ENCODE data around the gene CYTH3.
A peak's percentile ranks its signal among the peaks of the same experiment; 100 is the strongest.
"Not testable (repeated sequence)": the region's sequence is repeated elsewhere in the genome, so short reads cannot be mapped to it uniquely, and the experiment has no call there.

Gene CYTH3, protein sequence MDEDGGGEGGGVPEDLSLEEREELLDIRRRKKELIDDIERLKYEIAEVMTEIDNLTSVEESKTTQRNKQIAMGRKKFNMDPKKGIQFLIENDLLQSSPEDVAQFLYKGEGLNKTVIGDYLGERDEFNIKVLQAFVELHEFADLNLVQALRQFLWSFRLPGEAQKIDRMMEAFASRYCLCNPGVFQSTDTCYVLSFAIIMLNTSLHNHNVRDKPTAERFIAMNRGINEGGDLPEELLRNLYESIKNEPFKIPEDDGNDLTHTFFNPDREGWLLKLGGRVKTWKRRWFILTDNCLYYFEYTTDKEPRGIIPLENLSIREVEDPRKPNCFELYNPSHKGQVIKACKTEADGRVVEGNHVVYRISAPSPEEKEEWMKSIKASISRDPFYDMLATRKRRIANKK

DNA sequence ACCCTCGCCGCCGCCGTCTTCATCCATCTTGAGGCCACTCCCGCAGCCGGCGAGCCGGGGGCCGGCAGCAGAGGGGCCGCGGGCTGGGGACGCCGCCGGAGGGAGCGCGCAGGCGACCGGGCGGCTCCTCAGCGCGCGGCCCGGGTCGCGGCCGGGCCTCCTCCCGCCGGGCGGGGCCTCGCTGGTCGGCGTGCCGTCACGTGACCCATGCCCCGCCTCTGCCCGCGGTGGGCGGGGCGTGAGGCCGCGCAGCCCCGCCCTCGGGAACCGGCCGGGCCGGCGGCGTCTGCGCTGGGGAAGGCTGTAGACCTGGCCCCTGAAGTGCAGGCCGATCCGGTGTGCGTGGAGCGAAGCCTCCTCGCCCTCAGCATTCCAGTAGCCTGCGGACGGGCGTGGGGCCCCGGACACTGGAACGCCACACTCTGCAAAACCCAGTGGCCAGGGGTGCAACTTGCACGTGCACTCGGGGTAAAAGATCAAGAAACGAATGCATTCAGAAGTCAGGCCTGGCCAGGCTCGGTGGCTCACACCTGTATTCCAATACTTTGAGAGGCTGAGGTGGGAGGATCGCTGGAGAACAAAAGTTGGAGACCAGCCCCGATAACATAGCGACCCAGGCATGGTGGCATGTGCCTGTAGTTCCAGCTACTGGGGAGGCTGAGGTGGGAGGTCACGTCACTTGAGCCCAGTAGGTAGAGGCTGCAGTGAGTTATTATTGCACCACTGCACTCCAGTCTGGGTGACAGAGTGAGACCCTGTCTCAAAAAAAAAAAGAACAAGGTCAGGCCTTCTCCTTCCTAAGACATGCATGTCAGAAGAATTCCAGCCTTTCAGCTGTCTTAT lies at the start of gene CYTH3:
Gene CYTH3, minus strand, starts transcription at position 144 of the 843 bp plus-strand sequence. Its CDS starts 117 bp downstream, at position 27.
- peak; percentile 34 for DNase-seq (ENCODE audit: low read depth)
- H3K4me3 ChIP-seq (ENCODE audit: low read depth, low read length) = peak within 1 kb of the TSS; percentile 93

DNA sequence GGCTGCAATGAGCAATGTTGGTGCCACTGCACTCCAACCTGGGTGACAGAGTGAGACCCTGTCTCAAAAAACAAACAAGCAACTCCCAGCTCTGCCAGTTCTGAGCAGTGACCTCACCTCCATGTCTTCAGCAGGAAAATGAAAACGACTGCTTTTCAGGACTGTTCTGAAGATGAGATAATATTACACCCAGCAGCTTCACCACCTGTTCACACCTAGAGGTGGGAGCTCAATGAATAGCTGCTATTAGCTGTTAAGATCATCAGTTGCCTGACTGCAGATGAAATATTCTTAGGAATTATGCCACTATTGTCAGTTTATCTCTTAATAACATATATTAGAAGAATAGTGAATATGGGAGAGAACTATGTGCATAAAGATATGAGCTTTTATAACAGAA lies 48.4 kb upstream of the CYTH3 start:
- no peak overlapping the region for H3K4me3 ChIP-seq (ENCODE audit: low read depth, low read length)
- no peak for DNase-seq (ENCODE audit: low read depth)

DNA sequence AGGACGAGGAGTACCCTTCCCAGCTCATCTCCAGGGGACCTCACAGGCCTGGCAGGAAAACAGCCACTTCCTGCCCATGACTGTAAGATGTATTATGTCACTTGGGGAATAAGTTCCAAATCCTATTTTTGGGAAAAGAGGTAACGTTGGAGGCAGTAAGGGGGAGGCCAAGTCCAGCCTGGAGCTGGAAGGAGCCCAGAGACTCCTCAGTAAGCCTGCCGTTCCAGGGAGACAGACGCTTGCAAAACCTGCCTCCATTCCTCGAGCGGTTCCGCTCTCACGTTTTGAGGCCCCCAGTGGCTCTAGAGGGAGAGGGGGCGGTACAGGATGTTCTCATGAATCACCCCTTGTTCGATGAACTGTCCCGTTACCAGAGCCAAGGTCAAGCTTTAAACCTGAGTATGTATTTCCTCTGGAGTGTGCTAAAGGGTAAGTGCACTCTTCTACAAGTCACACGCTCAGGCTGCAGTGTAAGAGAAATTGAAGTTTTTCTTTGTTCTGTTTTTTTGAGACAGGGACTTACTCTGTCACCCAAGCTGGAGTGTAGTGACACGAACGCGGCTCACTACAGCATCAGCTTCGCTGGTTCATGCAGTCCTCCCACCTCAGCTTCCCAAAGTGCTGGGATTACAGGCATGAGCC lies 45.5 kb upstream of the CYTH3 start:
- peak; percentile 97 for DNase-seq (ENCODE audit: low read depth)
- H3K4me3 ChIP-seq (ENCODE audit: low read depth, low read length) = no peak overlapping the region

DNA sequence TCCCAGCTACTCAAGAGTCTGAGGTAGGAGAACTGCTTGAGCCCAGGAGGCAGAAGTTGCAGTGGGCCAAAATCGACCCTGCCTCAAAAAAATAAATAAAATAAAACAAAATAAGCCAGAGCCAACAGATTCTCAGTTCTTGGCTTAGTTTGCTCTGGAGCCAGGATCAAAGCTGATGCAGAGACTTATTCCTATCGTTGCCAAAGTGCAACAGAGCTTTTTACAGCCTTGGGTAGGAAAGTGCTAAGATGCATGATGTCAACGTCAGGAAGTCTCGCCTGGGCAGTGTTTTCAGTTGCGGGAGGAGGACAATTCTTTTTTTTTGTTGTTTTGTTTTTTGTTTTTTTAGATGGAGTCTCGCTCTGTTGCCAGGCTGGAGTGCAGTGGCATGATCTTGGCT lies 43.8 kb upstream of the CYTH3 start:
- no peak for DNase-seq (ENCODE audit: low read depth)
- no peak overlapping the region for H3K4me3 ChIP-seq (ENCODE audit: low read depth, low read length)

DNA sequence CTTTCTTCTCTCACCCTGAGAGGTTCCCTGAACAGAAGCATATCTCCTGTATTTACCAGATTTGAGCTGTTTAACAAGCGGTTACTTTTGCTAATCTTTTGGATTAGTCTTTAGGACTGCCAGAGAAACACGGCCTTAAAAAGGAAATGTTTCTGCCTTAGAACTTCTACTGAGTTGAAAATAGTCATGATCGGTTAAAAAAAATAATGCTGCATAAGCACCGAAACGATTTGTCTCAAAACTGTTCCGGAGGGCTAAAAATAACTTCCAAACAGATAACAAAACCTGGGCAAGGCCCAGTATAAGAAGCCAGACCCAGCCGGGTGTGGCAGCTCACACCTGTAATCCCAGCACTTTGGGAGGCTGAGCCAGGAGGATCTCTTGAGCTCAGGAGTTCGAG lies 43.3 kb upstream of the CYTH3 start:
- no peak for DNase-seq (ENCODE audit: low read depth)
- H3K4me3 ChIP-seq (ENCODE audit: low read depth, low read length) = no peak overlapping the region

DNA sequence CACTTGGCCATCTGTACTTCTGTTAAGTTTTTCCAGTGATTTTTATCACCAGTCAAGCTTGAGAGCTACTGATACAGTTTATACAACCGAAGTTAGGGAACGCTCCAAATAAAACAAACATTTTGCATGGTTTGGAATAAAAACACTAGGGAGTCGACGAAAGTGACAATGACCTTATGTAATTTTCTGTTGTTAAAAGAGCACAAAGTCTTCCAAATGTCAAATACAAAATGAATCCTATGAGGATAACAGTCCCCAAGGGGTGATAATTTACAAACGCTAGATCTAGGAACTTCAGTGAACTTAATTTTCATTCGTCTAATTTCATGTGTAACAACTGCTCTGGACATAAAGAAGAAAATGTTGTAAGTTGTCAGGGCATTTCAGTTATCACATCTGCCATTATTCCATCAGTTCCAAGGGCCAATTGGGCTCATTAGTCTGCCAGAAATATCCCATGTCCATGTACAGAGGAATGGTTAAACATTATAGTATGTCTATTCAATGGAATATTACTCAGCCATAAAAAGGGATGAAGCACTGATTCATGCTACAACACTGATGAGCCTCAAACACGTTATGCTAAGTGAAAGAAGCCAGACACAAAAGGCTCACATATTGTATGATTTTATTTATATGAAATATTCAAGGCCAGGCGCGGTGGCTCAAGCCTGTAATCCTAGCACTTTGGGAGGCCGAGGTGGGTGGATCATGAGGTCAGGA lies 38.0 kb upstream of the CYTH3 start:
- no peak overlapping the region for H3K4me3 ChIP-seq (ENCODE audit: low read depth, low read length)
- no peak for DNase-seq (ENCODE audit: low read depth)

DNA sequence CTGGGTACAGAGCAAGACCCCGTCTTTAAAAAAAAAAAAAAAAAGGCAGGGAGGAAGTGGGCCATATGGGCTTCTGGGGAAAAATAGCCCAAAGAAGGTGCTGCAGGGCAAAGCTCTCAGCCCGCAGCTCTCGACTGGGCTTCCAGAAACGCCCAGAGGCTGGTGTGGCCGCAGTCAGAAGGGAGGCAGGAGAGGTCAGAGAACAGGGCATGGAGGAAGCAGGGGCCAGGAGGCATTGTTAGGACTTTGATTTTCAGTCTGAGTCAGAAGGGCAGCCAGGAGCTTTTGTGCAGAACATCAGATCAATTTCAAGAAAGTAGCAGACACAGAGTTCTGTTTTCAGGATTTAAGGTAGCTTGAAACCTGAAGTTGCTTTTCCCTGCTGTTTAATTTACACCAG lies 35.3 kb upstream of the CYTH3 start:
- DNase-seq (ENCODE audit: low read depth) = no peak
- H3K4me3 ChIP-seq (ENCODE audit: low read depth, low read length) = no peak overlapping the region

DNA sequence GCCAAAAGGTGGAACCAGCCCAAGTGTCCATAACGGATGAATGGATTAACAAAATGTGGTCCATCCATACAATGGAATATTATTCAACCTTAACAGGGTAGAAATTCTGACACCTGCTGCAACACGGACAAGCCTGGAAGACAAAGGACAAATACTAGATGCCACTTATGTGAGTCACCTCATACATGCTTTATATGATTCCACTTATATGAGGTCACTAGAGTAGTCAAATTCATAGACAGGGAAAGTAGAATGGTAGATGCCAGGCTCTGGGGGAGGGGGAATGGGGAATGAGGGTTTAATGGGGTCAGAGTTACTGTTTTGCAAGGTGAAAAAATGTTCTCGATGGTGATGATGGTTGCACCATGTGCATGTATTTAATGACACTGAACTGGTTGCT lies 34.0 kb upstream of the CYTH3 start:
- peak; percentile 32 for DNase-seq (ENCODE audit: low read depth)
- H3K4me3 ChIP-seq (ENCODE audit: low read depth, low read length) = no peak overlapping the region

DNA sequence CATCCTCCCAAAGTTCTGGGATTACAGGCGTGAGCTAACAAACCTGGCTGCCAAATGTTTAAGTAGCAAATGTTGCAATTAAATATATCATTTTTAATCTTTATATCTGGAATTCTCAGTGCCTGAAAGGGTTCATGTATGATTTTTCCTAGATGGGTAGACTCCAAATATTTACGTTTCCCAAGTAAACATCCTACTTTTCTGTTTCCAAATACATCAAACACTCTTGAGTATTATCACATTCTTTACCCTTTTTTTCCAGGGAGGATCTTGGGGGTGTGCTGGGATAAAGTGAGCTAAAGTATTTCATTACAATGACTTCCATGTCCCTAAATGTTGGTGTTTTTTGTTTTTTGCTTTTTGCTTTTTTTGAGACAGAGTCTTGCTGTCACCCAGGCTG lies 32.9 kb upstream of the CYTH3 start:
- no peak overlapping the region for H3K4me3 ChIP-seq (ENCODE audit: low read depth, low read length)
- no peak for DNase-seq (ENCODE audit: low read depth)

DNA sequence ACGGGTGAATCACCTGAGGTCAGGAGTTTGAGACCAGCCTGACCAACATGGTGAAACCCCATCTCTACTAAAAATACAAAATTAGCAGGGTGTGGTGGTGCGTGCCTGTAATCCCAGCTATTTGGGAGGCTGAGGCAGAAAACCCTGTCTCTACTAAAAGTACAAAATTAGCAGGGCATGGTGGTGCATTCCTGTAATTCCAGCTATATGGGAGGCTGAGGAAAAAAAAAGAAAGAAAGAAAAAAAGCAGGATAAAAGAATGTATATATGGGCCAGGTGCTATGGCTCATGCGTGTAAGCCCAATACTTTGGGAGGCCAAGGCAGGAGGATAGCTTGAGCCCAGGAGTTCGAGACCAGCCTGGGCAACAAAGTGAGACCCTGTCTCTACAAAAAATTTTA lies 29.0 kb upstream of the CYTH3 start:
- DNase-seq (ENCODE audit: low read depth); H3K4me3 ChIP-seq (ENCODE audit: low read depth, low read length): not testable (repeated sequence)

DNA sequence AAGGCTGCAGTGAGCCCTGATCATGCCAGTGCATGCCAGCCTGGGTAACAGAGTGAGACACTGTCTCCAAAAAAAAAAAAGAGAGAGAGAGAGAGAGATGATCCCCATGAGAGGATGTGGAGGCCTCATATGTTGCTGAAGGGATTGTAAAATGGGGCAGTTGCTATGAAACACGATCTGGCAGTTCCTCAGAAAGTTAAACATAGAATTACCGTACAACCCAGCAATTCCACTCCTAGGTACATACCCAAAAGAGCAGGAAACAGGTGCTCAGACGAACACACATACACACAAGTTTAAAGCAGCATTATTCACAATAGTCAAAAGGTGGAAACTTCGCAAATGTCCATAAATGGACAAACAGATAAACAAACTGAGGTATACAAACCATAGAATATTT lies 27.4 kb upstream of the CYTH3 start:
- H3K4me3 ChIP-seq (ENCODE audit: low read depth, low read length) = no peak overlapping the region
- DNase-seq (ENCODE audit: low read depth) = no peak

DNA sequence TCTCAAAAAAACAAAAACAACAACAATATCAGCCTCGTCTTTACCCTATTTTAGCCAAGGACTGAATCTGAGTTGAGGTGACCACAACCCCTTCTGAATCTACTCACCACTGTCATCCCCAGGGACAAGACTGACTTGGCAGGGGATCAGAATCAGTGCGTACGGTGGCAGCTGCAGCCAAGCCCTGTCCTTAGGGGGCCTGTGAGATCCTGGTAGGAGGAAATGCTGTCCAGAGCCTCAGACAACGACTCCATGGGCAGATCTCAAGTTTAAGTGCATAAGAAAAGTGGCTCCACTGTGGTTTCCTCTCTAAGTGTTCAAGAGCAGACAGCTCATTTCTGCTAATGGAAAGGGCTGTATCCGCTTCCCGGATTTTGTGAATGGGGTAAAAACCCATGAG lies 22.4 kb upstream of the CYTH3 start:
- DNase-seq (ENCODE audit: low read depth) = peak; percentile 71
- H3K4me3 ChIP-seq (ENCODE audit: low read depth, low read length) = no peak overlapping the region

DNA sequence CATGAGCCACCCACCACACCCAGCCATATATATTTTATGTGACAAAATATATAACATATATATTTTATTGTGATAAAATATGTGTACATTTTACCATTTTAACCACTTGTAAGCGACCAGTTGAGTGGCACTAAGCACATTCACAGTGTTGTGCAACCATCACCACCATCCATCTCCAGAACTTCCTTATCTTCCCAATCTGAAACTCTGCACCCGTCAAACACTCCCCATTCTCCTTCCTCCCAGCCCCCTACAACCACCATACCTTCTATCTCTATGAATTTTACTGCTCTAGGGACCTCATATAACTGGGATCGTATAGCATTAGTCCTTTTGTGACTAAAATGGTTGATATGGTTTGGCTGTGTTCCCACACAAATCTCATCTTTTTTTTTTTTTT lies 20.8 kb upstream of the CYTH3 start:
- no peak for DNase-seq (ENCODE audit: low read depth)
- no peak overlapping the region for H3K4me3 ChIP-seq (ENCODE audit: low read depth, low read length)

DNA sequence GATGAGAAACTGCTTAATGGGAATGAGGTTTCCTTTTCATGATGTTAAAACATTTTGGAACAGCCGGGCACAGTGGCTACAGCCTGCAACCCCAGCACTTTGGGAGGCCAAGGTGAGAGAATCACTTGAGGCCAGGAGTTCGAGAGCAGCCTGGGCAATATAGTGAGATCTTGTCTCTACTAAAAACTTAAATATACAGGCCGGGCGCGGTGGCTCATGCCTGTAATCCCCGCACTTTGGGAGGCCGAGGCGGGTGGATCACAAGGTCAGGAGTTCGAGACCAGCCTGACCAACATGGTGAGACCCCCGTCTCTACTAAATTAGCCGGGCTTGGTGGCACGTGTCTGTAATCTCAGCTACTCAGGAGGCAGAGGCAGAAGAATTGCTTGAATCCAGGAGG lies 19.5 kb upstream of the CYTH3 start:
- not testable (repeated sequence) for H3K4me3 ChIP-seq (ENCODE audit: low read depth, low read length); DNase-seq (ENCODE audit: low read depth)

DNA sequence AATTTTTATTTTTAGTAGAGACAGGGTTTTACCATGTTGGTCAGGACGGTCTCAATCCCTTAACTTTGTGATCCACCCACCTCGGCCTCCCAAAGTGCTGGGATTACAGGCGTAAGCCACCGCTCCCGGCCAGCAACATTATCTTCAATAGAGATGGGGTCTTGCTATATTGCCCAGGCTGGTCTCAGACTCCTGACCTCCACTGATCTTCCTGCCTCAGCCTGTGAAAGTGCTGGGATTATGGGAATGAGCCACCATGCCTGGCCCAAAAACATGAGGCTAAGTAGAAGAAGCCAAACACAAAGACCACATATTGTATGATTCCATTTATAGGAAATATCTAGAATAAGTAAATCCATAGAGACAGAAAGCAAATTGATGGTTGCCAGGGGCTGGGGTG lies 19.1 kb upstream of the CYTH3 start:
- H3K4me3 ChIP-seq (ENCODE audit: low read depth, low read length) = no peak overlapping the region

DNA sequence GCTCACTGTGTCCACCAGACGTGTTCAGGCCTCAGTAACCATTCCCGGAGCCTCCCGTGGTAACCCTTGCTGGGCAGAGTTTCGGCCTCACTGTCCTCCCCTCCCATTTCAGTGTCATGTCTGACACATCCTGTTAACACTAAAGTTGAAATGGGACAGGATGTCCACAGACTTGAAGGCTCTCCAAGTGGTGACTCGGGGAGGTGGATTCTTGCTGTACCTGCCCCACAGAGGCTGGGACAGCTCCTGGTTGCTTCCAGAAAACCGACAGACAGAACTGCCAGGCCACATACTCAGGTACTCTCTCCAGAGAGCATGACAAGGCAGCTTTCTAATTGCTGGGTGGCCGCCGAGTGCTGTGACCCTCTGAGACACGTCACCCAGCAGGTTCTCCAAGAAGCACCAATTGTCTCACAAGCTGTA lies 17.9 kb upstream of the CYTH3 start:
- DNase-seq (ENCODE audit: low read depth) = no peak
- no peak overlapping the region for H3K4me3 ChIP-seq (ENCODE audit: low read depth, low read length)

More for the DNA sequence above, 19.1 kb upstream of the CYTH3 start:
- DNase-seq (ENCODE audit: low read depth) = no peak

DNA sequence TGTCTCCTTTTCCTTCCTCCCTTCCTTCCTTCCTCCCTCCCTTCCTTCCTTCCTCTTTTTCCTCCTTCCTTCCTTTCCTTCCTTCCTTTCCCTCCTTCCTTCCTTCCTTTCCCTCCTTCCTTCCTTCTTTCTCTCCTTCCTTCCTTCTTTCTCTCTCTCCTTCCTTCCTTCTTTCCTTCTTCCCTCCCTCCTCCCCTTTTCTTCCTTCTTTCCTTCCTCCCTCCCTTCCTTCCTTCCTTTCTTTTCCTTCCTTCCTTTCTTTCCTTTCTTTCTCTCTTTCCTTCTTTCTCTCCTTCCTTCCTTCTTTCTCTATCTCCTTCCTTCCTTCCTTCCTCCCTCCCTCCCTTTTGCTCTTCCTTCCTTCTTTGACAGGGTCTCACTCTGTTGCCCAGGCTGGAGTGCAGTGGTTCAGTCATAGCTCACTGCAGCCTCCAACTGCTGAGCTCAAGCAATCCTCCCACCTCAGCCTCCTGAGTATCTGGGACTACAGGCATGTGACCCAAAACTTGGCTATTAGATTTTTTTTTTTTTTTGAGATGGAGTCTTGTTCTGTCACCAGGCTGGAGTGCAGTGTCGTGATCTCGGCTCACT lies 15.9 kb upstream of the CYTH3 start:
- no peak overlapping the region for H3K4me3 ChIP-seq (ENCODE audit: low read depth, low read length)
- DNase-seq (ENCODE audit: low read depth) = no peak

DNA sequence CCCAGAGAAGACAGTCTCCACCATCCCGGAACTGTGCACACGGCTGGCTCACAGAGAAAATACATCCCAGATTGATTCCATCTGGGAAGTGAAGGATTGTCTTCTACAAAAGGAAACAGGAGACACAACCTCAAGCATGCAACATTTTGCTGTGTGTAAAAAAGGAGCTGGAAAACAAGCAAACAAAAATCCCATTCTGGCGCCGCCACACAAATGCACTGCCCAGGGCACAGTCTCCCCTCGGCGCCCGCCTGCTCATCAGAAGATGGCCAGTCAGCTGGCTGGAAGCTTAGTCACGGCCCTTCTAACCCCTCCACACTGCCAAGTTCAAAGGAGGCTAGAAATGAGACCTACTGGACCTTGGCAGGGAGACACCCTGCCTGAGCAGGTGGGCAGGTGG lies 14.1 kb upstream of the CYTH3 start:
- no peak for DNase-seq (ENCODE audit: low read depth)
- H3K4me3 ChIP-seq (ENCODE audit: low read depth, low read length) = no peak overlapping the region

Measured in skeletal muscle cell (primary cell).